ENCODE data around the gene GAB2. TPM values are rescaled to one million over a fixed set of nuclear protein-coding genes. Genes with fewer than 3 reads are reported as not detected.
"Not testable (repeated sequence)": the region's sequence is repeated elsewhere in the genome, so short reads cannot be mapped to it uniquely, and the experiment has no call there.

Gene GAB2
- polyA plus RNA-seq, 4 donors: 16.4 to 26.1 (median 18.2) TPM

DNA sequence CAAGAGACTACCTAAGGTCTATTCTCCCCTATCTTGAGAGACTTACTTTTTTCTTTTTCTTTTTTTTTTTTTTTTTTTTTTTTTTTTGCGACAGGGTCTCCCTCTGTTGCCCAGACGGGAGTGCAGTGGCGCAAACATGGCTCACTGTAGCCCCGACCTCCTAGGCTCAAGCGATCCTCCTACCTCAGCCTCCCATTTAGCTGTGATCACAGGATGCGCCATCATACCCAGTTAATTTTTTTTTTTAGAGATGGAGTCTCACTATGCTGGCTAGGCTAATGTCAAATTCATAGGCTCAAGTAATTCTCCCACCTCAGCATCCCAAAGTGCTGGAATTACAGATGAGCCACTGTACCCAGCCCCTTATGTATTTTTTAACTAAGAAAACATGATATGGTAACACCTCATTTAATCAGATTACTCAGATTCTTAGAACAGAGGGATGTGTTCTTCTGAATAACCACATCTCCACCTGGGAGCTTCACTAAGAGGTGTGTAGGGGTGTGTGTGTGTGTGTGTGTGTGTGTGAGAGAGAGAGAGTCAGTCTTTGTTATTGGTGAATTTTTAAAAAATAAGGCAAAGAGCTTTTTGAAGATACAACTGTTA lies 126.0 kb downstream of the GAB2 start:
- no peak for DNase-seq (ENCODE audit: low read depth in 4 of 4, low spot score in 3 of 4)

DNA sequence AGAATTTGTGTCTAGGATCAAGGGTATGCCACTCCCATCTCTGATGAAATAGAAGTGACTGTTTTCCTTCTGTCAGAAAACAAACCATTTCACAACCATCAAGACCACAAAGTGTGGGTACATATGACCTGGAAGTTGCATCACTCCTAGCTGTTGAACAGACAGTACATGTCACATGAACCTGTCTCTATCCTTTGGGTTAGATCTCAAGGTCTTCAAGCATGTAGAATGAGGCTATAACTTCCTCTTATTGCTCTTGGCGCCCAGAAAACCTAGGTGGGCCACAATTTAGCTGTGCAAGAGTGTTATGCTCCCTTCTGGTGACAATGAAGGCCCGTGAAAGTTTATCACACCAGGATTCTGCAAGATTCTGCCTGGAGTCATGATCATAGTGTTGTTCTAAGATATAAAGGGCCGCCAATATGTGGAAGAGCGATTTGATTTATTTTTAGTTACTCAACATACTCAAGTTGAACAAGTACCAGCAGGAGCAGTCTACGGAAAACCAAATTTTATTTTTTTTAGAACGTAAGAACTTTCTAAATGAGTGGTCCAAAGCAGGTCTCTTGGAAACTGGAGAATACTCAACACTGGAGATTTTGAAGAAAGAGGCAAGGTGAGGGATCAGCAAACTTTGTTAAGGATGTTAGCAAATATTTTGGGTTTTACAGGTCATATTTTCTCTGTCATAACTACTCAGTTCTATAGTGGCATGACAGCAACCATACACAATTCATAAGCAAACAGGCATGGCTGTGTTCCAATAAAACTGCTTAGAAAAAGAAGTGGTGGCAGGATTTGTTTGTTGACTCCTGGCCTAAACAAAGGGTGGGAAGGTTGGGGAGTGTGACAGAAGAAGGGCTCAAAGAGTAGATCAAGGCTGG lies 127.1 kb downstream of the GAB2 start:
- no peak for DNase-seq (ENCODE audit: low read depth in 4 of 4, low spot score in 3 of 4)

DNA sequence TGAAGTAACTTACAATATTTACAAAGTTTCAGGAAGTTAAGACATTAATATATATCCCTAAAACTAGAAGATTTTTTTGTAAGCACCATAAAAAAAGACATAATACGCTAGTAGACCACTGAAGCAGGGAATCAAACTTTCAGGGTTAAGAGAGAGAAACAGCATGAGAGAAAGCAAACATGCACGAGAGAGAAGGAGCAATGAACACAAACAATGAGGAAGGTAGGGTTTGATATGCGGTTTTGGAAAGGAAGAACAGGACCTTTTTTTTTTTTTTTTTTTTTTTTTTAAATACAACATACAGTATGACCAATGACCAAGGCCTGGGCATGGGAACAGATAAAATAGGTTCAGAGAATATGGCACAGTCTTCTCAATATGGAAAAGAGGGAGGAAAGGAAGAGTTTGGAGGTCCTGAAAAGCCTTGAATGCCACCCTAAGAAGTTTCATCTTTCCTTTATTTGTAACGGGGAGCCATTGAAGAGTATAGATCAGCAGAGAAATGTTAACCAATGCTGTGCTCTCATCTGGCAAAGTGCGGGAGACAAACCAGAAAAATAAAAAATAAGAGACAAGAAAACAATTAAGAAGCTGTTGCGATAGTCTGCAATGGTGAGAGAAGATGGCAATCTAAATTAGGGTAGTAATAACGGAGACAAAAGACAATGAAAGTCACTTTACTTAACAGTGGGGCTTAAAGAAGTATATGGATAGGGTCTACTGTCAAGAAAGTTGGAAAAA lies 127.9 kb downstream of the GAB2 start:
- no peak for DNase-seq (ENCODE audit: low read depth in 4 of 4, low spot score in 3 of 4)

DNA sequence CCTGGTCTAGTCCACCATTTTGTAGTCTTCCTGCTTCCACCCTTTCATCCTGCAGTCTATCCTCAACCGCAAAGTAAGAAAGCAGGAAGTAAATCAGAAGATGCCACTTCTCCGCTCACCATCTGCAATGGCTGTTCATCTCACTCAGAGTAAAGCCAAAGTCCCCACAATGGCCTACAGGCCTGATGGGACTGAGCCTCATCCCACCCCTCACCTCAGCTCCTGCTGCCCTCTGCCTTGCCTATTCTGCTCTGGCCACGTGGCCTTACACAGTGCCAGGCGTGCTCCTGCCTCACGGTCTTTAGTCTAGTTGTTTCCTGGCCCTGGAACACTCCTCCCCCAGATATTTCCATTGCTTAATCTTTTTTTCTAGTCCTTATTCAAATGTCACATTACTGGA lies 133.4 kb downstream of the GAB2 start:
- DNase-seq (ENCODE audit: low read depth in 4 of 4, low spot score in 3 of 4): no peak

DNA sequence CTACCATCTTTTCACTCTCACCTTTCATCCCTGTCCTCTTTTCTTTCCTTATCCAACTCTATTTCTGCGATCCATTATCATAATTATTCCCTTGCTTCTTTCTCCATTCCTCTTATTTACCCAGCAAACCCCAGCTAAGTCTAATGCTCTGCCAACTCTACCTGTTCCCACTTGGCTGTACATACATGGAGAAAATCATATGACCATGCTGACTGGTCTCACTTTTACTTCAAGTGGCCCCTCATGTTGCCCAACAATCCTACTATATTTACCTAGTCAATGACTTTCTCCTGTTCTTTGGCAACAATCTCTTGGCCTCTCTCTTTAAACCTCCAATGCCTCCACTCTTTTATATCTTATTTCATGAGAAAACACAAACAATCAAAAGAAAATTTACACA lies 134.8 kb downstream of the GAB2 start:
- no peak for DNase-seq (ENCODE audit: low read depth in 4 of 4, low spot score in 3 of 4)

DNA sequence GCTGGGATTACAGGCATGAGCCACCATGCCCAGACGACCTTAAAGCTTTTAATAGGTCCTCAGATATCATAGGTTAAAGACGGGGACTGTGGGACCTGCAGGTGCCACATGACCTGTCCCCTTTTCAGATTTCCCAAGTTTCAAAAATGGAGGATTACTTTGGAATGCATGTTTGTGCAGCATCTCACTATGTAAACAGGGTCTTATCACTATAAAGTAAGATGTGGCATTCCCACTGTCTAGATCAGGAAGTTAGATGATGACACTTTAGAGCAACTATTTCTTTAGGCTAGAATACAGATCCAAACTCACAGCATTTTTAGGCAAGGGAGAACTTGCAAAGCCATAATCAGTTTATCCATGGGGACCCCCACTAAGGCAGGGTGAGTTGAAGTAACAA lies 136.1 kb downstream of the GAB2 start:
- no peak for DNase-seq (ENCODE audit: low read depth in 4 of 4, low spot score in 3 of 4)

DNA sequence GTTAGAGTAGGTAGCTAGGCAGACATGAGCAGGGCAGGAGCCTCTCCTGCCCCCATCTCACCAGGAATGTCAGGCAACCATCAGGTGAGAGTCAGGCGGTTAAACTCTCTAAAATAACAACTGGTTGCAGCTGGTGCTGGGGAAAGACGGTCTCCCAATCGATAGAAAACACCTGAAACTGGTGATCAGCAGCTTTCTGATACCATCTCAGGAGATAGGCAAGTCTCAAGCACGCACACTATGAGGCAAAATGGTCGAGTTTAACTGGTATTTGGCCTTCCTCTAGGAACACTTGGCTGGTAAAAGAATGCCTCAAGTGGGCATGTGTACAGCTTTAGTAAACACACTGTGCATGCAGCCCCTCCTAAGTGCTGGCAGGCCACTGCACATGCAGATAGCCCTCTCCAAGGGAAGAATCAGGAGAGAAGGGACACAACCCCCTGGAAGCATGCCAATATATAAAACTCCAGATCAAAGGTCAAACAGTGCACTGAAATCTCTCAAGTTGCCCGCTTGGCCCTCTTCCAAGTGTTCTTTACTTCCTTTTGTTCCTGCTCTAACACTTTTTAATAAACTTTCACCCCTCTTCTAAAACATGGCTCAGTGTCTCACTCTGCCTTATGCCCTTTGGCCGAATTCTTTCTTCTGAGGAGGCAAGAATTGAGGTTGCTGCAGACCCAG lies 140.2 kb downstream of the GAB2 start:
- no peak for DNase-seq (ENCODE audit: low read depth in 4 of 4, low spot score in 3 of 4)

DNA sequence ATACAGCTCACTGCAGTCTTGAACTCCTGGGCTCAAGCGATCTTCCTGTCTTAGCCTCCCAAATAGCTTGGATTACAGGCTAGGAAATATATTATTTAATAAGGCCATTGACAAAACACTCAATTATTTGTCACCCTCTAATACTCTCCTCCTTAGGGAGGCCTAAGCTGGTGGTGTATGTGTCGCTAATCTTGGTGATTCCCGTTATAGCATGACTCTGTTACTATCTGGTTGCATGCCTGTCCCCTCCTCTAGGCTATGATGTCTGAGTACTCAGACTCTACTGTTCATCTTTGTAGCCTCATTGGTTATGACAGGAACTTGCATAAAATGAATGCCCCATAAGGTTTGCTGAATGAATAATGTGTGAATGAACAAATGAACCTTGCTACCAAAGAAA lies 141.3 kb downstream of the GAB2 start:
- DNase-seq (ENCODE audit: low read depth in 4 of 4, low spot score in 3 of 4): no peak

DNA sequence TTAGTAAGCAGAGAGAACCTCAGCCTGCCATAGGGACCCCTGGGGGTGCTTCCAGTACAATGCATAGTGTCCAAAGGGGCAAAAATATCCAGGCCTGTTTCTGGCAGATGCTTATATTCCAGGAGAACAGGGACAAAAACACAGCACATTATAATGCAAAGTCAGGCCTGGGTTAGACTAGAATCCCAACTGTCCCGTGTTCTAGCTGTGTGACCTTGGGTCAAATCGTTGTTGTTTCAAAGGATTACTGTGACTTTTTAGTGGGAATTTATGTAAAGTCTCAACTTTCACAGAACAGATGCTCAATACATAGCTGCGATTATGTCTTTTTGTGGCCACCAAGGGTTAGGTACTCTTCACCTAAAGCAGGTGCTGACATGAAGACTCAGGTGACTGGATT lies 142.9 kb downstream of the GAB2 start:
- DNase-seq (ENCODE audit: low read depth in 4 of 4, low spot score in 3 of 4): no peak

DNA sequence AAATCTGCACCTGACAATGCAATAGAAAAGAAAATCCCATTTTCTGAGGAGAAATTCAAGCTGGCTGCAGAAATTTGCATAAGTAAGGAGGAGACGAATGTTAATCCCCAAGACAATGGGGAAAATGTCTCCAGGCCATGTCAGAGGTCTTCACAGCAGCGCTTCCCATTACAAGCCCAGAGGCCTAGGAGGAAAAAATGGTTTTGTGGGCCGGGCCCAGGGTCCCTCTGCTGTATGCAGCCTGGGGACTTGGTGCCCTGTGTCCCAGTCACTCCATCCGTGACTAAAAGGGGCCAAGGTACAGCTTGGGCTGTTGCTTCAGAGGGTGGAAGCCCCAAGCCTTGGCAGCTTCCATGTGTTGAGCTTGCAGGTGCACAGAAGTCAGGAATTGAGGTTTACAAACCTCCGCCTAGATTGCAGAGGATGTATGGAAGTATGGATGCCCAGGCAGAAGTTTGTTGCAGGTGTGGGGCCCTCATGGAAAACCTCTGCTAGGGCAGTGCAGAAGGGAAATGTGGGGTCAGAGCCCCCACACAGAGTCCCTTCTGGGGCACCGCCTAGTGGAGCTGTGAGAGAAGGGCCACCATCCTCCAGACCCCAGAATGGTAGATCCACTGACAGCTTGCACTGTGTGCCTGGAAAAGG lies 144.9 kb downstream of the GAB2 start:
- DNase-seq (ENCODE audit: low read depth in 4 of 4, low spot score in 3 of 4): not testable (repeated sequence)

DNA sequence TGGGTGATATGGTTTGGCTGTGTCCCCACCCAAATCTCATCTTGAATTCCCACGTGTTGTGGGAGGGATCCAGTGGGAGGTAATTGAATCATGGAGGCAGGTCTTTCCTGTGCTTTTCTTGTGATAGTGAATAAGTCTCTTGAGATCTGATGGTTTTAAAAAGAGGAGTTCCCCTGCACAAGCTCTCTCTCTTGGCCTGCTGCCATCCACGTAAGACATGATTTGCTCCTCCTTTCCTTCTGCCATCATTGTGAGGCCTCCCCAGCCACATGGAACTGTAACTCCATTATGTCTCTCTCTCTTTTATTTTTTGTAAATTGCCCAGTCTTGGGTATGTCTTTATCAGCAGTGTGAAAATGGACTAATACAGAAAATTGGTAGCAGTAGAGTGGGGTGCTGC lies 145.8 kb downstream of the GAB2 start:
- not testable (repeated sequence) for DNase-seq (ENCODE audit: low read depth in 4 of 4, low spot score in 3 of 4)

DNA sequence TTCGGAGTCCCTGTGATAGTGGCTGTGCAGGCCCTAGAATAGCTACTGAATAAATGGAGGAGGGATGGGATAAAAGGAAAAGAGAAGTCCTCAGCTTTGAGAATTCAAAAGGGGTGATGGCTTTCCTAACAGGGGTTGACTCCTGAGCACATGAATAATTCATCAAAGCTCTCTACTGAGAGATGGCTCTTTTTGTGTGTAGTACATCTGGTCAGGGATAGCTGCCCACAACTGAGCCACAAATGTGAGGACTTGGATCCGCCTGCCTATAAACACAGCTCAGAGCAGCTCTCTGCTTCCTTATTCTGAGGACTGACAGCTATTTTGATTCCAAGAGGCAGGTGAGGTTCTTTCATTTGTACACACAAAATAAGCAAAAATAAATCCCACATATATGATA lies 146.6 kb downstream of the GAB2 start:
- no peak for DNase-seq (ENCODE audit: low read depth in 4 of 4, low spot score in 3 of 4)

DNA sequence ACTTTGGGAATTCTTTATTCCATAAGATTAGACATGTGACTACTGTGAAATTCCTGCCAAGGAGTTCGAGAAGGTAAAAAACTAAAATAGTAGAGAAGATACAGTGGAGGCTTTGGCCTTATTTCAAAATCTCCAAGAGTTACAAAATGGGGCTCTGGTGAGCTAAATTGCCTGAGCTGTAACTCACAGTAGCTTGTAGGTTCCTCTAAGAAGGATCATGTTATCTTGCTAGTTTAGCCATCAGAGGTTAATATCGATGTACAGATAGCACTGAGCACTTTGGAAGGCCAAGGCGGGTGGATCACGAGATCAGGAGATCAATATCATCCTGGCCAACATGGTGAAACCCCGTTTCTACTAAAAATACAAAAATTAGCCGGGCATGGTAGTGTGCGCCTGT lies 147.8 kb downstream of the GAB2 start:
- DNase-seq (ENCODE audit: low read depth in 4 of 4, low spot score in 3 of 4): no peak

DNA sequence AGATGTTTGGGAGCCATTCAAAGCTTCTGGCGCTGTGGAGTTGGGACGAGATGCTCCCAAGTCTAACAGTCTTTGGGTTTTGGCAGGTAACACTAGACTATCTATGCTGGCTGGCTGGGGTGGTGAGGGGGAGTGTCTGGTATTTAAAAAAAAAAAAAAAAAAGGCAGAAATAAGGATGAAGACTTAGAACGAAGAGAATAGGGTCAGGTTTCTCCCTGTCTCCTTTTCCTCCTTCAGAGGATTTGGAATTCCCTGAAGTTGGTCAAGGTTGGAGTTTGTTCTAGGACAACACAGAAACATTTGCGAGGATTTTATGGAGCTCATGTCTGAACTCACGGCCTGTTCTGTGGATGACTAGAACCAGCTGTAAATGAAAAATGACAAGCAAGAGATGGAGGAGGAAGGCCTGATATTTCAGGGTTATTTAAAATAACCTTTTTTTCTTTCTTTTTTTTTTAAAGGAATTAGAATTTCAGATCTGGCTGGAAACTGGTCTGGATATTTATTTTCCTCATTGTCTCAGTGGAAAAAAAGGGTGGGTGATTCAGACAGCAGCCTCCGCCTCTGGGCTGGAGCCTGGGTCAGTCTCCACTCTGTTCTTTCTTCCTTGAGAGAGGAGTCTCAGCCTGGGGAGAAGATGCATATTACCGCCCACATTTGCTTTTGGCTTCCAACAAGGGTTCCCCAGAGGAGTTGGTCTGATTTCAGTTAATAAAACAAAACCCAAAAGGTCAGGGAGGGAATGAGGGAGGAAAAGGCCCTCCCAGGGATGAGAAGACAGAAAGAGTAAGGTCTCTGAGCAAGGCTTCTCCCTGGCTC lies 148.8 kb downstream of the GAB2 start:
- no peak for DNase-seq (ENCODE audit: low read depth in 4 of 4, low spot score in 3 of 4)

DNA sequence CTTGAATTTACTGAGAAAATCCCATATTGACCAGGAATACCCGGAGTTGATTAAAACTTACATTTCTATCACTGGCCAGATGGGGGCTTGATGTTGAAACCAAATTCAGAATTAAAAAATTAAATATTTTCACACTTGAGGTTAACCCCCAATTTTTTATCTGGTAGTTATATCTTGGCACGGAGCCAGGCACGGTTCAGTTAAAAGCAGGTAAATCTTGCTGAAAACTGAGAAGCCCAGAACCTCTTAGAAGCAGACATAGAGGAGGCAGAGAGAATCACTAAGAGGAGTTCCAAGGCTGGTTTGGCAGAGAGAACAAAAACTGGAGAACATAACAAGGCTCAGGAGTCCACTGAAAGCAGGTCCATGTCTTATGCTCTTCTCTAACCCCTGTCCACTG lies 151.2 kb downstream of the GAB2 start:
- DNase-seq (ENCODE audit: low read depth in 4 of 4, low spot score in 3 of 4): no peak

DNA sequence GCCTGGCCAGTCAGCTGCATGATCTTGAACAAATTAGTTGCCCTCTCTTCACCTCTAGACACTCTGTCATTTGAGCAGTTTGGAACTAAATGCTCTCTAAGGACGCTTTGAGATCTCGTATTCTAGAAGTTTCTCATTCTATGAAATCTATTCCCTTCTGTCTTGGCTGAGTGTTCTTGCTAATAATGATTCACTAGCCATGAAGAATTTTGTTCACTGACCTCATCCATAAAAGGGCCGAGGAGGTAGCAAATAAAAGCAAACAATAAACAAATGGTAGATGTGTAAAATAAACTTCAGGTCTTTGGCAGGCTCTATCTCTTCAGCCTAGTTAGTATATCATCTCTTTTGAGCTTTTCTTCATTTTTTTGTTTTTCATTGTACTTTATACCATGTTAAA lies 152.3 kb downstream of the GAB2 start:
- no peak for DNase-seq (ENCODE audit: low read depth in 4 of 4, low spot score in 3 of 4)

DNA sequence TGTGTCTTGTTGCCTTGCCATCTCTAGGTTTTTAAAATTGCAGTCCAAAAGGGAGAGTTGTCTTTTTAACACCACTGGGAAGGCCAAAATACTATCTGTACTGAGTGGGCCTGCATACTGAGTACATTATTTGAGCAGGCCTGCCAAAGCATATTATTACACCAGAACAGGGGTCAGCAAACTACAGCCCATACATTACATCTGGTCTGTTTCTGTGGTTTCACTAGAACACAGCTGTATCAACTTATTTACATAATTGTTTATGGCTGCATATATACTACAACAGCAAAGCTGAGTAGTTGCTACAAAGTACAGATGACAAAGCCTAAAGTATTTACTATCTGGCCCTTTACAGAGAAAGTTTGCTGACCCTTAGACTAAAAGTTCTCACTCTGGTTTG lies 154.9 kb downstream of the GAB2 start:
- DNase-seq (ENCODE audit: low read depth in 4 of 4, low spot score in 3 of 4): peak in 1 of 4 donors; percentile 33

DNA sequence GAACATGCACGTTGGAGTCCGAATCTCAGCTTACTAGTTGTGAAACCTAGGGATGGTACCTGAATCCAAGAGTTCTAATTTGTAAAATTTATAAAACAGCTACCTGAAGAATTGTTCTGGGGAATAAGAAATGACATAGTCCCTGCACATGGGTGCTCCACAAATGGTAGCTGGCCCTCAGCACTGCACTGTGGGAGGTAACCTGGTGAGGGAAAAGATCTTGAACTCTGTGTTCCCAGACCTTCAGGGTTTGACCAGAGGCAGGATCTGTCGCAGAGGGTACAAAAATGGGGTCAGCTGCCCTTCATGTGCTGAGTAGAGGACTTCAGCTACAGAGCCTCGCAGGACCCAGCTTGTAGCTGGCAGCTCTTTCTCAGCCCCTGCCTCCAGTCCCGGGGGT lies 155.4 kb downstream of the GAB2 start:
- no peak for DNase-seq (ENCODE audit: low read depth in 4 of 4, low spot score in 3 of 4)

DNA sequence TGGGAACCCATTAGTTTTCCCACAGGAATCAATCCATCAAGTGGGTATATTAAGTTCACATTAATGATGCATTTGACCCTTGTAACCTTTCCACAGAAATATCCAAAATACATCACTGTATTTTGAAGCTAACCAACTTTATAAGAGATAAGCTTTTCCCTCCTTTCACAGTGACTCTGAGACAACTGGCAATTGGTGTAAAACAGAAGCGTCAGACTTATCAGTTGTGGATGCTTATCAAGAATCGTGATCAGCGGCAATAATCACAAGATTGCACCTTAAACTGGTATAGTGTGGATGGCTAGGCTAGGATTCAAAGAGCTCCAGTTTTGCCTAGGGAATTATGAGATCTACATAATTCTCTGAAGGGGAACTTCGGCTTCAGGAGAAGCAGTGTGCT lies 155.8 kb downstream of the GAB2 start:
- no peak for DNase-seq (ENCODE audit: low read depth in 4 of 4, low spot score in 3 of 4)

DNA sequence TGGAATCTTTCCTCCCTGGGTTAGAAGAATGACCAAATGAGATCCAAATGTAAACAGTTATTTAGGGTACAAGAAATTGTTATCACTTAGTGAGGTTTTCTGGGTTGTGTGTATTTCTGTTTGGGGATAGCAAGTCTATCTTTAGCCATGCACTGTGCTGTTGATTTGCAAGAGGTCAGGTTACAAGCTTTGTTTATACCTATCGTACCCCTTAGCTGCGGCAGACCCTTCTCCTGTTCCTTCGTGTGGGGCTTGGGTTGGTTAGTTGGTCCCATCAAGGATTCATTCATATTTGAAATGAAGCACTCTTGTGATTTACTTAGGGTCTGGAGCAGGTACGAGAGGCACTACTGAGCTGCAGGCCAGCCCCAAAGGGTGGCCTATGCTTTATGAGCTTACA lies 156.3 kb downstream of the GAB2 start:
- no peak for DNase-seq (ENCODE audit: low read depth in 4 of 4, low spot score in 3 of 4)
